HL-60 (cell line): ENCODE data around the gene NUDT14.

Experiments
- DNase-seq, 2 experiments: peaks; one replicate each; pipeline ENCODE4 v3.0.0-alpha.2; 2010 to 2020; ENCODE audit warnings: low read depth in 1 of 2, low spot score in 1 of 2
- H3K27ac ChIP-seq: fragments of 250-450 bp; sonication (Bioruptor Pico); replicated peaks from 2 replicates; pipeline ENCODE4 v1.5.1; 2020; ENCODE audit warnings: mild to moderate bottlenecking, moderate library complexity
- H3K27me3 ChIP-seq: fragments of 250-450 bp; sonication (Bioruptor Pico); 2 replicates; pipeline ENCODE4 v1.5.1; 2021; ENCODE audit warnings: mild to moderate bottlenecking, moderate library complexity; ENCODE audit not compliant: insufficient read depth, poor library complexity, severe bottlenecking
- H3K4me3 ChIP-seq: replicated peaks from 2 replicates; pipeline ENCODE4 v1.5.1; 2011; ENCODE audit warnings: mild to moderate bottlenecking, control low read depth, low read length; ENCODE audit not compliant: insufficient read depth
- GABPA ChIP-seq: IDR thresholded peaks from 2 replicates; pipeline ENCODE4 v1.6.1; 2012; ENCODE audit warnings: low read depth
- POLR2AphosphoS5 ChIP-seq: IDR thresholded peaks from 2 replicates; pipeline ENCODE4 v1.6.1; 2012; ENCODE audit warnings: low read depth
- SPI1 ChIP-seq: IDR thresholded peaks from 2 replicates; pipeline ENCODE4 v1.6.1; 2012; ENCODE audit warnings: low read depth, mild to moderate bottlenecking, borderline replicate concordance
- TF ChIP-seq, protein P1 (sequence below): IDR thresholded peaks from one replicate; pipeline ENCODE4 v1.5.1; 2011; ENCODE audit warnings: low read length, control low read depth, inconsistent platforms; ENCODE audit not compliant: insufficient read depth
- TF ChIP-seq, protein P2 (sequence below): IDR thresholded peaks from 2 replicates; pipeline ENCODE4 v1.6.1; 2012; ENCODE audit warnings: low read depth; ENCODE audit not compliant: insufficient replicate concordance

Gene NUDT14

DNA sequence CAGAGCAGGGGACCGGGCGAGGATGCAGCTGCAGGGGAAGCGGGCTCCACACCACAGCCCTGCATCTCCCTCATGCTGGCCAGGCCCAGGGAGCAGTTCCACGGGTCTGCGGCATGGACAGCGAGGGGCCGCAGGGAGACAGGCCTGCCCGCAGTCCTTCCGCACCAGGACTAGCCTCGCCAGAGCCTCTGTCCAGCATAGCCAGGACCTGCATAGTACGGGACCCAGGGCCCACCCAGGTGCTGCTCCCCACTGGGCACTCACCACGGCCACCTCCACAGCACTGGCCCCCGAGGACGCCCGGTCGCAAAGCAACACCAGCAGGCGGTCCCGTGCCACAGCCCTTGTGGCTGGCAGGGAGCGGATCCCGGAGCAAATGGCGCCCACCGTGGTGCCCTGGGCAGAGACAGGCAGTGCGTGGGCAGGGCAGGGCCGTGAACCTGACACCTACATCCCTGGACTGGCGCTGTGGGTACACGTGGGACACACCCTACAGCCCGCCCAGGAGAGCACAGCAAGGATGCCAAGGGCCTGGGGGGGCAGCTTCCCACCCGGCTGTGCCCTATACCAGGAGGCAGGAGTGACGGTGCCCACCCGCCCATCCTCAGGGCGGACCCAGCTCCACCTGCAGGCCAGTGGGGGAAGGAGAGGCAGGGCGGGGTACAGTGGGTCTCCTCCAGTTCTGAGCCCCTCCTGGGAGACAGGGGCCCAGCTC lies 36.3 kb downstream of the NUDT14 start:
- TF ChIP-seq, protein P1, sequence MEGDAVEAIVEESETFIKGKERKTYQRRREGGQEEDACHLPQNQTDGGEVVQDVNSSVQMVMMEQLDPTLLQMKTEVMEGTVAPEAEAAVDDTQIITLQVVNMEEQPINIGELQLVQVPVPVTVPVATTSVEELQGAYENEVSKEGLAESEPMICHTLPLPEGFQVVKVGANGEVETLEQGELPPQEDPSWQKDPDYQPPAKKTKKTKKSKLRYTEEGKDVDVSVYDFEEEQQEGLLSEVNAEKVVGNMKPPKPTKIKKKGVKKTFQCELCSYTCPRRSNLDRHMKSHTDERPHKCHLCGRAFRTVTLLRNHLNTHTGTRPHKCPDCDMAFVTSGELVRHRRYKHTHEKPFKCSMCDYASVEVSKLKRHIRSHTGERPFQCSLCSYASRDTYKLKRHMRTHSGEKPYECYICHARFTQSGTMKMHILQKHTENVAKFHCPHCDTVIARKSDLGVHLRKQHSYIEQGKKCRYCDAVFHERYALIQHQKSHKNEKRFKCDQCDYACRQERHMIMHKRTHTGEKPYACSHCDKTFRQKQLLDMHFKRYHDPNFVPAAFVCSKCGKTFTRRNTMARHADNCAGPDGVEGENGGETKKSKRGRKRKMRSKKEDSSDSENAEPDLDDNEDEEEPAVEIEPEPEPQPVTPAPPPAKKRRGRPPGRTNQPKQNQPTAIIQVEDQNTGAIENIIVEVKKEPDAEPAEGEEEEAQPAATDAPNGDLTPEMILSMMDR: no peak
- TF ChIP-seq POLR2AphosphoS5 (no peak), SPI1 (no peak), GABPA (no peak)
- TF ChIP-seq, protein P2, sequence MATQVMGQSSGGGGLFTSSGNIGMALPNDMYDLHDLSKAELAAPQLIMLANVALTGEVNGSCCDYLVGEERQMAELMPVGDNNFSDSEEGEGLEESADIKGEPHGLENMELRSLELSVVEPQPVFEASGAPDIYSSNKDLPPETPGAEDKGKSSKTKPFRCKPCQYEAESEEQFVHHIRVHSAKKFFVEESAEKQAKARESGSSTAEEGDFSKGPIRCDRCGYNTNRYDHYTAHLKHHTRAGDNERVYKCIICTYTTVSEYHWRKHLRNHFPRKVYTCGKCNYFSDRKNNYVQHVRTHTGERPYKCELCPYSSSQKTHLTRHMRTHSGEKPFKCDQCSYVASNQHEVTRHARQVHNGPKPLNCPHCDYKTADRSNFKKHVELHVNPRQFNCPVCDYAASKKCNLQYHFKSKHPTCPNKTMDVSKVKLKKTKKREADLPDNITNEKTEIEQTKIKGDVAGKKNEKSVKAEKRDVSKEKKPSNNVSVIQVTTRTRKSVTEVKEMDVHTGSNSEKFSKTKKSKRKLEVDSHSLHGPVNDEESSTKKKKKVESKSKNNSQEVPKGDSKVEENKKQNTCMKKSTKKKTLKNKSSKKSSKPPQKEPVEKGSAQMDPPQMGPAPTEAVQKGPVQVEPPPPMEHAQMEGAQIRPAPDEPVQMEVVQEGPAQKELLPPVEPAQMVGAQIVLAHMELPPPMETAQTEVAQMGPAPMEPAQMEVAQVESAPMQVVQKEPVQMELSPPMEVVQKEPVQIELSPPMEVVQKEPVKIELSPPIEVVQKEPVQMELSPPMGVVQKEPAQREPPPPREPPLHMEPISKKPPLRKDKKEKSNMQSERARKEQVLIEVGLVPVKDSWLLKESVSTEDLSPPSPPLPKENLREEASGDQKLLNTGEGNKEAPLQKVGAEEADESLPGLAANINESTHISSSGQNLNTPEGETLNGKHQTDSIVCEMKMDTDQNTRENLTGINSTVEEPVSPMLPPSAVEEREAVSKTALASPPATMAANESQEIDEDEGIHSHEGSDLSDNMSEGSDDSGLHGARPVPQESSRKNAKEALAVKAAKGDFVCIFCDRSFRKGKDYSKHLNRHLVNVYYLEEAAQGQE: no peak
- Histone ChIP-seq H3K4me3 (no peak overlapping the region), H3K27ac (no peak overlapping the region), H3K27me3 (no peaks in the 10 kb centered on the region)
- DNase-seq: no peak

DNA sequence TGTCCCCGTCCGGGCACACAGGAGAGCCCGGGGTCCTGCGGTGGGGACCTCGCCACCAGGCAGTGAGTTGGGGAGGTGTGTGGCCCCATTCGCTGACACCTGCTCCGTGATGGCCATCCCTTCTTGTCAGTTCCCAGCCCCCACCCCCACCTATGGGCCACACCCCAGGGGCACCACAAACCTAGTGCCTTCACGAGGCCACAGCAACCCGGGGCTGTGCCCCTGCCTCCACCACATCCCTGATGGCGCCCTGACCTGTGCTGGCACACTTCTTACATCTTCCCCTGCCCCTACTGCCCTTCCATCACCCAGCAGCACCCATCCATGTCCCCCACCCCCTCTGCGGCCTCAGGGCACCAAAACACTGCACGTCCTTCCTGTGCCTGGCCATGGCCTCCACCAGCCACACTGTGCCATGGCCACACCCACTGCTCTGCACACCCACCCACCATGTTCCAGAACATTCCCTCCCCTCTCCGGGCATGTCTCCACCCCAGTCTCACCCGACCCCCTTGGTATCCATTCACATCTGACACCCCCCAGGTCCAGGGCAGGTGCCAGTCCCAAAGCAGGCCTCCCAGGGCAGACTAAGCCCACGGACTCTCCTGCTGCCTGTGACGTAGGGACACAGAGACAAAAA lies 37.0 kb downstream of the NUDT14 start:
- Histone ChIP-seq H3K27ac (no peak overlapping the region), H3K4me3 (no peak overlapping the region), H3K27me3 (no peaks in the 10 kb centered on the region)
- DNase-seq: no peak
- TF ChIP-seq SPI1: no peak
- TF ChIP-seq, protein P1: no peak
- TF ChIP-seq POLR2AphosphoS5: no peak

DNA sequence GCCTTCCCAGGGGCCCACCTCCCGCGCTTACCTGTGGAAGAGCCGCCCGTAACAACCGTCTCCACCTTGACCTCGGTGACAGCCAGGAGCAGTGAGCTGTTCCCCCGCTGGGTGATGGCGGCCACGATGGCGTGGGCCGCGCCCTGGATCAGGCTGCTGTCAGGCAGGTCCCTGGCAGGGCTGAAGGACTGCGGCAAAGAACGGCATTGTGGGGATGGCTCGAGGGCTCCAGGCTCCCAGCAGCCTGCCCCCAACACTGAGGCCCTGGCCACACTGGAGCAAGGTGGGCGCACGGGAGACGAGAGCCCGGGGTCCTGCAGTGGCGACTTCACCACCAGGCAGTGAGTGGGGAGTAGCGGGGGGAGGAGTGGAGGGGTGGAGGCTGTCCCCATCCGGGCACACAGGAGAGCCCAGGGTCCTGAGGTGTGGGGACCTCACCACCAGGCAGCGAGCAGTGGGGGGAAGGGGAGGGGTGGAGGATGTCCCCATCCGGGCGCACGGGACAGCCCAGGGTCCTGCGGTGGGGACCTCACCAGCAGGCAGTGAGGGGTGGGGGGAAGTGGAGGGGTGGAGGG lies 37.6 kb downstream of the NUDT14 start:
- no peaks in the 10 kb centered on the region for H3K27me3 ChIP-seq
- TF ChIP-seq, protein P2: no peak
- TF ChIP-seq POLR2AphosphoS5: no peak
- TF ChIP-seq SPI1: no peak
- TF ChIP-seq, protein P1: no peak
- no peak for TF ChIP-seq GABPA
- H3K27ac ChIP-seq: no peak overlapping the region
- H3K4me3 ChIP-seq: no peak overlapping the region
- no peak for DNase-seq
